GM20000 (cell line): ENCODE measurements around the gene SERP2.

Experiments
- DNase-seq: peaks from one replicate; pipeline ENCODE4 v3.0.0; 2012; ENCODE audit warnings: low spot score
- TF ChIP-seq, protein P1 (sequence below): IDR thresholded peaks from 2 replicates; pipeline ENCODE4 v1.5.1; 2012; ENCODE audit warnings: mild to moderate bottlenecking, control low read depth; ENCODE audit errors: extremely low read depth, missing control alignments

The SERP2 gene

DNA sequence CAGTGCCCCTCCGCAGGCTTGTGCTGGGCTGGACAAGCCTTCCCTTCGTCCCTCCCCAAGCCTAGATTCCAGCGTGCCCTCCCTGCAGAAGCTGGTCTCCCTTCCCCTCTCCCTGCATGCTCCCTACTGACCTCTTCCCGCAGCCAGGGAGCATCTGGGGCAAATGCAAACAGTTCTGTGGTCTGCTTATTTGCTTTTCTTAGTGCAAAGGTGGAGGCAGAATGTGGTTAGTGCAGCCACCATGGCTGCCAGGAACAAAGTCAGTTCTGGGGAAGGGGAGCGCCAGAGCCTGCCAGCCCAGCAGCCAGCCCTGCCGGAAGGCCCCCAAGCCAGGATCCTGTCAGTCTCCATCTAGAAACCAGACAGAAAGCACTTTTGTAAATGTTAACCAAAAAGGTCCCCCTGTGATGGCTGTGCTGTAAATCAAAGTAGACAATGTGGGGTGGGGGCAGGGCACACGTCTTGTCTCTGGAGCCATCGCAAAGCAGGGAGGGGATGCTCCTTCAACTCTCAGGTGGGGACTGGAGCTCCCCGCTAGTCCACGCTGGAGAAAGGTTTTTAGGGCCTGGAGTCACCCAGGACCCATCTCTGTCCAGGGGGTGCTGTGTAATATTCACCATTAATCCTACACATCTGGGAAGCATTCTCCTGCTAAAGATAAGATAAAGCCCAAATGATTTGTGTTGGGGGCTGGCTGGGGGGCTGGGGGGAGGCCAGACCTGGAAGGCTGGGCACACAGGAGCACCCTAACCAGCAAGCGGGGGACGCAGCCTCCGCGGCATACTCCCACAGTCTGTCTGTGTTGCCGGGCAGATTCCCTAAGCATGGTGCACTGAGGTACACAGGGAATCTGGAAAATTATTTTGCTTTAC, 30.9 kb downstream of the SERP2 start:
- TF ChIP-seq, protein P1, sequence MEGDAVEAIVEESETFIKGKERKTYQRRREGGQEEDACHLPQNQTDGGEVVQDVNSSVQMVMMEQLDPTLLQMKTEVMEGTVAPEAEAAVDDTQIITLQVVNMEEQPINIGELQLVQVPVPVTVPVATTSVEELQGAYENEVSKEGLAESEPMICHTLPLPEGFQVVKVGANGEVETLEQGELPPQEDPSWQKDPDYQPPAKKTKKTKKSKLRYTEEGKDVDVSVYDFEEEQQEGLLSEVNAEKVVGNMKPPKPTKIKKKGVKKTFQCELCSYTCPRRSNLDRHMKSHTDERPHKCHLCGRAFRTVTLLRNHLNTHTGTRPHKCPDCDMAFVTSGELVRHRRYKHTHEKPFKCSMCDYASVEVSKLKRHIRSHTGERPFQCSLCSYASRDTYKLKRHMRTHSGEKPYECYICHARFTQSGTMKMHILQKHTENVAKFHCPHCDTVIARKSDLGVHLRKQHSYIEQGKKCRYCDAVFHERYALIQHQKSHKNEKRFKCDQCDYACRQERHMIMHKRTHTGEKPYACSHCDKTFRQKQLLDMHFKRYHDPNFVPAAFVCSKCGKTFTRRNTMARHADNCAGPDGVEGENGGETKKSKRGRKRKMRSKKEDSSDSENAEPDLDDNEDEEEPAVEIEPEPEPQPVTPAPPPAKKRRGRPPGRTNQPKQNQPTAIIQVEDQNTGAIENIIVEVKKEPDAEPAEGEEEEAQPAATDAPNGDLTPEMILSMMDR: no peak
- DNase-seq: no peak

DNA sequence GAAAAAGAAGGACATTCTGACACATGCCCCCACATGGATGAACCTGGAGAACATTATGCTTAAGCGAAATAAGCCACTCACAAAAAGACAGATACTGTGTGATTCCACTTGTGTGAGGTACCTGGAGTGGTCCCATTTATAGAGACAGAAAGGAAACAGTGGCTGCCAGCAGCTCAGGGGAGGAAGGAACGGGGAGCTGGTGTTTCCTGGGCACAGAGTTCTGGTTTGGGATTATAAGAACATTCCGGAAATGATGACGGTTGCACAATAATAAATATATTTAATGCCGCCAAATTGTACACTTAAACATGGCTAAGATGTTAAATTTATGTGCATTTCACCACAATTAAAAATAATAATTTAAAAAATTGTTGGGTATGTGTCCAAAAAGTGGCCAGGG, 33.0 kb downstream of the SERP2 start:
- DNase-seq: no peak
- TF ChIP-seq, protein P1: no peak

DNA sequence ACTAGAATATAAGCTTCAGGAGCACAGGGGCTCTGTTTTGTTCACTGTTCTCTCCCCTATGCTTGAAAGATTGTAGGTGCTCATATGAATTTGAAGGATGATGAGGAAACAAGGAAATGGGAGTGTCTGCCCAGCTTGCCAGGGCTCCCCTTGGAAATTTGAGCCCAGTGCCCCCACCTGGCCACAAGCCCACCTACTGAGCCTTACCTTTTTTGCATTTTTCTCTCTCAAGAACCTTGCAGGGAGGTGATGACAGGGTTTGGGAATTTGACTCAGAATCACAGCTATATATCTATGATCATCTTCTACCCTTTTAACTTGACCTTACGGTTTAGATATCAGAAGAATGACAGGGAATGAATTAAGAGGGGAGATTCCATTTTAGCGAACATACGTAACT, 33.8 kb downstream of the SERP2 start:
- DNase-seq: no peak
- TF ChIP-seq, protein P1: no peak

DNA sequence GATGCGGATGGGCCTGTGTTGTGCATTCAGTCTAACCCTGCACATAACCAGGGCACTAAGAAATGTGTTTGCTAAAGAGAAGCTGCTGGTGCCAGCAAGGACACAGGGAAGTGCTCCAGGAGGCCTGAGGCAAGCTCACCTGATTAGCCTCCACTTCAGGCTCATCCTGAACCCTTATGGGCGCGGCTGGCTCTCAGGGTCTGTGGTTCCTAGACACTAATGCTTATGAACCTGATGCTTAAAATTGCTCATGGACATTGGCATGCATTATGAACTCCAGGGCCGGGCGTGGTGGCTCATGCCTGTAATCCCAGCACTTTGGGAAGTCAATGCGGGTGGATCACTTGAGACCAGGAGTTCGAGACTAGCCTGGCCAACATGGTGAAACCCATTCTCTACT, 34.3 kb downstream of the SERP2 start:
- no peak for DNase-seq
- TF ChIP-seq, protein P1: no peak

DNA sequence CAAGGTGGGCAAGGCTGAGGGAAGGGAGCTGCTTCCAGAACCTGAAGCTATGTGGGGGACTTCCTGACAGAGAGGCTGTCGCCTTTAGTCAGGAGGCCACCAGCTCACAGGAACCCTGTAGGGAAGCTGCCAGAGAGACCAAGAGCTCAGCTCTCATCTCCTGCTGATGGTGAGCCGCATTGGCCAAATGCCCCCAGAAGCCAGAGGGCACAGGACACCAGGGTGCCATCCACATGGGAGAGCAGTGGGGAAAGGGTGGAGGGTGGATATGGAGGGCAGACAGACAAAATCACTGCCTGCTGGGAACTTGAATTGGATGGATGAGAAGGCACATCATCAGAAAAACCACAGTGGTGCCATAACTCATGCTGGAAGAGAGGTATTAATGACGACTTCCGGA, 36.0 kb downstream of the SERP2 start:
- DNase-seq: no peak
- TF ChIP-seq, protein P1: no peak

DNA sequence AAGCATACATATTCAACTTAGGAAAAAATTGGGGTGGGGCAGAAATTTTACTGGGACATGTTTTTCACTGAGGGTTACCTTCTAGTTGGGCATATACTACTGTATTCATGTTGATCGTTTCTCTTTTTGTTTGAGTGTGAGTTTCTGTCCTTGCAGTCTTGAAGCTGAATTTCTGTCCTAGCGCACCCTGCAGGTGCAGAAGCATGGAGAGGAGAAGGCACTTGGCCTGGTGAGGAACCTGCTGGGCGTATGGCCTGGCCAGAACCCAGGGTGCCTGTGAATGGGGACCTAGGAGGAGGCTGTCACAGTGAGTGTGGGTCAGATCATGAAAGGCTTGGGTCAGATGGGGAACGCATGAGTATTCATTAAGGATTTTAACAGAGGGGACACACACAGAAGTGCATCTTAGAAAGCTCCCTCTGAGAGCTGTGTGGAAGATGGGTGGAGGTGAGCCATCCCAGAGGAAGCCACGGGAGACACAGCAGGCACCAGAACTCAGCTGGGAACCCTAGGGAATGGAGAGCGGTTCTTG, 36.8 kb downstream of the SERP2 start:
- TF ChIP-seq, protein P1: no peak
- DNase-seq: no peak

DNA sequence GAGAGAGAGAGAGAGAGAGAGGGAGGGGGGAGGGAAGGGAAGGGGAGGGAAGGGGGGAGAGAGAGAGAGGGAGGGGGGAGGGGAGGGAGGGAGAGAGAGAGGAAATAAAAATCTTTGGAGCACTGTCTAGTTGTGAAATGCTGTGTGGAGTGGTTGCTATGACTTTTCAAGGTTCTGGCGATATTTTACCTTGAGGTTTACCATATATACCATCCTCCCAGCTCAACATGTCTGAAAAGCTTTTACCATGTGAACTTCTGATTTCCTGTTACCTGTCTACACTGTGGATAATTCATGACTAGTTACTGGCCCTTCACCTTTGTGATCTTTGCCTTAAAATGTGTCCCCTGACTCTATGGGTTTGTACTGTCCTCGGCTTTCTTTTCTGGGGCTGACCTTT, 38.2 kb downstream of the SERP2 start:
- no peak for DNase-seq
- TF ChIP-seq, protein P1: no peak
